ENCODE data around the gene LPCAT1.
"Not testable (repeated sequence)": the region's sequence is repeated elsewhere in the genome, so short reads cannot be mapped to it uniquely, and the experiment has no call there.

The LPCAT1 gene

GRCh38 chr5:1477341-1477740 lies 46.4 kb downstream of the LPCAT1 start:
- no peaks in the 10 kb centered on the region for H3K27me3 ChIP-seq (ENCODE audit: insufficient read depth, low read length, poor library complexity)
- H3K4me1 ChIP-seq (ENCODE audit: control insufficient read depth, low read depth, low read length) = no peaks in the 10 kb centered on the region
- no peak overlapping the region for H3K4me3 ChIP-seq (ENCODE audit: low read length)
- no CpG with 5 or more reads among the region's 16 CpGs for WGBS (ENCODE audit: extremely low coverage, insufficient coverage, low lambda C conversion rate)
- no peak overlapping the region for H3K4me2 ChIP-seq (ENCODE audit: low read length)
- no peaks in the 10 kb centered on the region for H3K79me1 ChIP-seq (ENCODE audit: low read length)
- no peak overlapping the region for H2BK15ac ChIP-seq (replicated peaks; ENCODE audit: low read depth)
- H3K56ac ChIP-seq (ENCODE audit: low read length) = no peak overlapping the region
- H2BK5ac ChIP-seq (ENCODE audit: low read length) = no peak overlapping the region
- no peaks in the 10 kb centered on the region for H3K79me2 ChIP-seq (ENCODE audit: control insufficient read depth, insufficient read depth, low read length)
- H3K4ac ChIP-seq (ENCODE audit: low read depth, low read length) = no peak overlapping the region
- H3K23ac ChIP-seq (ENCODE audit: low read length) = no peak overlapping the region
- no peak overlapping the region for H2AK5ac ChIP-seq (ENCODE audit: low read length)
- H3K9ac ChIP-seq (ENCODE audit: low read length) = no peak overlapping the region
- H2BK120ac ChIP-seq (ENCODE audit: low read depth, low read length) = no peak overlapping the region
- H4K5ac ChIP-seq (ENCODE audit: low read length) = no peak overlapping the region
- H3K36me3 ChIP-seq (ENCODE audit: control insufficient read depth, insufficient read depth, low read length) = peaks cover 13% of the 10 kb centered on the region
- no peak overlapping the region for H4K8ac ChIP-seq (ENCODE audit: low read depth, low read length)
- DNase-seq = no peak
- no peak overlapping the region for H3K27ac ChIP-seq (ENCODE audit: low read depth, low read length)
- no peak overlapping the region for H3K18ac ChIP-seq (ENCODE audit: low read length)

GRCh38 chr5:1476967-1477310 lies 46.8 kb downstream of the LPCAT1 start:
- H4K5ac ChIP-seq (ENCODE audit: low read length) = no peak overlapping the region
- no peaks in the 10 kb centered on the region for H3K79me2 ChIP-seq (ENCODE audit: control insufficient read depth, insufficient read depth, low read length)
- no peak overlapping the region for H3K4me2 ChIP-seq (ENCODE audit: low read length)
- no peaks in the 10 kb centered on the region for H3K4me1 ChIP-seq (ENCODE audit: control insufficient read depth, low read depth, low read length)
- no peak overlapping the region for H3K23ac ChIP-seq (ENCODE audit: low read length)
- no peak overlapping the region for H3K56ac ChIP-seq (ENCODE audit: low read length)
- no peak for DNase-seq
- H3K79me1 ChIP-seq (ENCODE audit: low read length) = no peaks in the 10 kb centered on the region
- H3K18ac ChIP-seq (ENCODE audit: low read length) = no peak overlapping the region
- no peaks in the 10 kb centered on the region for H3K27me3 ChIP-seq (ENCODE audit: insufficient read depth, low read length, poor library complexity)
- H4K8ac ChIP-seq (ENCODE audit: low read depth, low read length) = no peak overlapping the region
- no peak overlapping the region for H3K27ac ChIP-seq (ENCODE audit: low read depth, low read length)
- peaks cover 15% of the 10 kb centered on the region for H3K36me3 ChIP-seq (ENCODE audit: control insufficient read depth, insufficient read depth, low read length)
- no peak overlapping the region for H2AK5ac ChIP-seq (ENCODE audit: low read length)
- no peak overlapping the region for H3K4ac ChIP-seq (ENCODE audit: low read depth, low read length)
- H2BK120ac ChIP-seq (ENCODE audit: low read depth, low read length) = no peak overlapping the region
- H2BK5ac ChIP-seq (ENCODE audit: low read length) = no peak overlapping the region
- H3K9ac ChIP-seq (ENCODE audit: low read length) = no peak overlapping the region
- no CpG with 5 or more reads among the region's 11 CpGs for WGBS (ENCODE audit: extremely low coverage, insufficient coverage, low lambda C conversion rate)
- no peak overlapping the region for H2BK15ac ChIP-seq (replicated peaks; ENCODE audit: low read depth)
- no peak overlapping the region for H3K4me3 ChIP-seq (ENCODE audit: low read length)

- no peak overlapping the region for H2BK120ac ChIP-seq (ENCODE audit: low read depth, low read length)
- H2BK15ac ChIP-seq (replicated peaks; ENCODE audit: low read depth) = no peak overlapping the region
- H4K8ac ChIP-seq (ENCODE audit: low read depth, low read length) = no peak overlapping the region
- H3K4ac ChIP-seq (ENCODE audit: low read depth, low read length) = no peak overlapping the region
- no peak overlapping the region for H3K56ac ChIP-seq (ENCODE audit: low read length)
- DNase-seq = no peak
- H3K27me3 ChIP-seq (ENCODE audit: insufficient read depth, low read length, poor library complexity) = no peaks in the 10 kb centered on the region
- H2BK5ac ChIP-seq (ENCODE audit: low read length) = no peak overlapping the region
- H3K4me2 ChIP-seq (ENCODE audit: low read length) = no peak overlapping the region
- peaks cover 17% of the 10 kb centered on the region for H3K36me3 ChIP-seq (ENCODE audit: control insufficient read depth, insufficient read depth, low read length)
- H3K18ac ChIP-seq (ENCODE audit: low read length) = no peak overlapping the region
- no peaks in the 10 kb centered on the region for H3K79me2 ChIP-seq (ENCODE audit: control insufficient read depth, insufficient read depth, low read length)
- no peak overlapping the region for H3K27ac ChIP-seq (ENCODE audit: low read depth, low read length)
- no CpG with 5 or more reads among the region's 28 CpGs for WGBS (ENCODE audit: extremely low coverage, insufficient coverage, low lambda C conversion rate)
- H3K4me1 ChIP-seq (ENCODE audit: control insufficient read depth, low read depth, low read length) = no peaks in the 10 kb centered on the region
- no peak overlapping the region for H3K23ac ChIP-seq (ENCODE audit: low read length)
- H2AK5ac ChIP-seq (ENCODE audit: low read length) = no peak overlapping the region
- H4K5ac ChIP-seq (ENCODE audit: low read length) = no peak overlapping the region
- no peak overlapping the region for H3K9ac ChIP-seq (ENCODE audit: low read length)
- no peaks in the 10 kb centered on the region for H3K79me1 ChIP-seq (ENCODE audit: low read length)
- no peak overlapping the region for H3K4me3 ChIP-seq (ENCODE audit: low read length)
These were observed 47.4 kb downstream of the LPCAT1 start for GRCh38 chr5:1476181-1476966.

- H3K4me3 ChIP-seq (ENCODE audit: low read length); H3K23ac ChIP-seq (ENCODE audit: low read length); H3K4ac ChIP-seq (ENCODE audit: low read depth, low read length); H3K79me2 ChIP-seq (ENCODE audit: control insufficient read depth, insufficient read depth, low read length); H3K4me1 ChIP-seq (ENCODE audit: control insufficient read depth, low read depth, low read length); H4K8ac ChIP-seq (ENCODE audit: low read depth, low read length); H4K5ac ChIP-seq (ENCODE audit: low read length); H2BK15ac ChIP-seq (replicated peaks; ENCODE audit: low read depth); H3K27me3 ChIP-seq (ENCODE audit: insufficient read depth, low read length, poor library complexity); H2BK5ac ChIP-seq (ENCODE audit: low read length); H3K9ac ChIP-seq (ENCODE audit: low read length); H3K27ac ChIP-seq (ENCODE audit: low read depth, low read length); H3K79me1 ChIP-seq (ENCODE audit: low read length); H3K56ac ChIP-seq (ENCODE audit: low read length); H2BK120ac ChIP-seq (ENCODE audit: low read depth, low read length); H3K4me2 ChIP-seq (ENCODE audit: low read length); H3K18ac ChIP-seq (ENCODE audit: low read length); H2AK5ac ChIP-seq (ENCODE audit: low read length); DNase-seq: not testable (repeated sequence)
- WGBS (ENCODE audit: extremely low coverage, insufficient coverage, low lambda C conversion rate) = no CpG with 5 or more reads among the region's 17 CpGs
- peaks cover 19% of the 10 kb centered on the region for H3K36me3 ChIP-seq (ENCODE audit: control insufficient read depth, insufficient read depth, low read length)
These were observed 48.2 kb downstream of the LPCAT1 start for GRCh38 chr5:1475544-1475900.

GRCh38 chr5:1474866-1475543 lies 48.8 kb downstream of the LPCAT1 start:
- Histone ChIP-seq H3K4me1 (ENCODE audit: control insufficient read depth, low read depth, low read length) (no peaks in the 10 kb centered on the region), H3K9ac (ENCODE audit: low read length) (no peak overlapping the region), H3K4ac (ENCODE audit: low read depth, low read length) (no peak overlapping the region), H3K18ac (ENCODE audit: low read length) (no peak overlapping the region), H4K8ac (ENCODE audit: low read depth, low read length) (no peak overlapping the region), H4K5ac (ENCODE audit: low read length) (no peak overlapping the region), H3K36me3 (ENCODE audit: control insufficient read depth, insufficient read depth, low read length) (peaks cover 19% of the 10 kb centered on the region), H2BK120ac (ENCODE audit: low read depth, low read length) (no peak overlapping the region), H3K79me1 (ENCODE audit: low read length) (no peaks in the 10 kb centered on the region), H2BK5ac (ENCODE audit: low read length) (no peak overlapping the region), H3K27me3 (ENCODE audit: insufficient read depth, low read length, poor library complexity) (no peaks in the 10 kb centered on the region), H3K4me2 (ENCODE audit: low read length) (no peak overlapping the region), H2AK5ac (ENCODE audit: low read length) (no peak overlapping the region), H3K23ac (ENCODE audit: low read length) (no peak overlapping the region), H3K56ac (ENCODE audit: low read length) (no peak overlapping the region), H3K27ac (ENCODE audit: low read depth, low read length) (no peak overlapping the region), H3K79me2 (ENCODE audit: control insufficient read depth, insufficient read depth, low read length) (no peaks in the 10 kb centered on the region), H2BK15ac (replicated peaks; ENCODE audit: low read depth) (no peak overlapping the region), H3K4me3 (ENCODE audit: low read length) (no peak overlapping the region)
- DNase-seq = no peak
- no CpG with 5 or more reads among the region's 24 CpGs for WGBS (ENCODE audit: extremely low coverage, insufficient coverage, low lambda C conversion rate)

All from mesendoderm (in vitro differentiated cells).